Activated CD8-positive, alpha-beta memory T cell treated with anti-CD3 and anti-CD28 coated beads for 1 hour (primary cell): ENCODE measurements around the gene CDS2.

ENCODE experiments used
- DNase-seq, 2 donors: peaks; one replicate each; pipeline ENCODE4 v3.0.0-alpha.2; 2020; ENCODE audit warnings: low read depth in 1 of 2; ENCODE audit errors: extremely low read depth in 1 of 2

CDS2 gene

GRCh38 chr20:5118220-5119142 is 8.3 kb upstream of the CDS2 start:
- DNase-seq: no peak

GRCh38 chr20:5119143-5119434 is 7.7 kb upstream of the CDS2 start:
- DNase-seq: no peak

- peak; percentile 87 to 90 for DNase-seq
Measured at GRCh38 chr20:5119435-5120184, 7.2 kb upstream of the CDS2 start, which contains the start of gene PCNA. Gene PCNA, minus strand, starts transcription at chr20:5119958. Its CDS starts 160 bp downstream, at chr20:5119798.

- no peak for DNase-seq
Measured at GRCh38 chr20:5120185-5120476, 6.7 kb upstream of the CDS2 start.

GRCh38 chr20:5122873-5123260 is 3.9 kb upstream of the CDS2 start:
- DNase-seq: no peak

- DNase-seq: peak in 1 of 2 donors; percentile 38
Measured at GRCh38 chr20:5127204-5127858, 523 bp downstream of the CDS2 start.

- DNase-seq: no peak
Measured at GRCh38 chr20:5127859-5128424, 1.1 kb downstream of the CDS2 start.

GRCh38 chr20:5128886-5129285 is 2.1 kb downstream of the CDS2 start:
- DNase-seq: no peak

- DNase-seq: no peak
Measured at GRCh38 chr20:5131502-5131901, 4.7 kb downstream of the CDS2 start.

- no peak for DNase-seq
Measured at GRCh38 chr20:5133998-5134397, 7.2 kb downstream of the CDS2 start.

GRCh38 chr20:5135363-5136012 is 8.7 kb downstream of the CDS2 start:
- no peak for DNase-seq

- DNase-seq: no peak
Measured at GRCh38 chr20:5136096-5136495, 9.3 kb downstream of the CDS2 start.

GRCh38 chr20:5140195-5140594 is 13.4 kb downstream of the CDS2 start:
- DNase-seq: no peak

GRCh38 chr20:5141615-5142014 is 14.8 kb downstream of the CDS2 start:
- DNase-seq: no peak

GRCh38 chr20:5143851-5144250 is 17.0 kb downstream of the CDS2 start:
- no peak for DNase-seq

GRCh38 chr20:5145365-5146098 is 18.7 kb downstream of the CDS2 start:
- no peak for DNase-seq

GRCh38 chr20:5146099-5146668 is 19.4 kb downstream of the CDS2 start:
- no peak for DNase-seq

- no peak for DNase-seq
Measured at GRCh38 chr20:5146871-5147592, 20.2 kb downstream of the CDS2 start.

GRCh38 chr20:5148581-5148980 is 21.8 kb downstream of the CDS2 start:
- no peak for DNase-seq
